Subcutaneous adipose tissue (tissue), 4 donors: ENCODE measurements around the gene LYAR. TPM values are rescaled to one million over a fixed set of nuclear protein-coding genes. Genes with fewer than 3 reads are reported as not detected.

ENCODE experiments used
- CTCF ChIP-seq: fragments of 450-650 bp; IDR thresholded peaks from one replicate; pipeline ENCODE4 v1.5.1; 2016; ENCODE audit warnings: low read depth, mild to moderate bottlenecking, control low read depth, antibody characterized with exemption, moderate library complexity
- total RNA-seq, 4 donors: library from RNA; depleted of rRNA; stranded (reverse); fragments of >200 nt; gene quantifications; one replicate each; pipeline ENCODE4 v1.1.0, GENCODE V29; 2016

Gene LYAR
- total RNA-seq, 4 donors from 2014 or later, result 10.2 to 19.1 (median 13.5) TPM

- TF ChIP-seq CTCF, result no peak
Observed at GRCh38 chr4:4248885-4249203, 41.1 kb downstream of the LYAR start.

DNA sequence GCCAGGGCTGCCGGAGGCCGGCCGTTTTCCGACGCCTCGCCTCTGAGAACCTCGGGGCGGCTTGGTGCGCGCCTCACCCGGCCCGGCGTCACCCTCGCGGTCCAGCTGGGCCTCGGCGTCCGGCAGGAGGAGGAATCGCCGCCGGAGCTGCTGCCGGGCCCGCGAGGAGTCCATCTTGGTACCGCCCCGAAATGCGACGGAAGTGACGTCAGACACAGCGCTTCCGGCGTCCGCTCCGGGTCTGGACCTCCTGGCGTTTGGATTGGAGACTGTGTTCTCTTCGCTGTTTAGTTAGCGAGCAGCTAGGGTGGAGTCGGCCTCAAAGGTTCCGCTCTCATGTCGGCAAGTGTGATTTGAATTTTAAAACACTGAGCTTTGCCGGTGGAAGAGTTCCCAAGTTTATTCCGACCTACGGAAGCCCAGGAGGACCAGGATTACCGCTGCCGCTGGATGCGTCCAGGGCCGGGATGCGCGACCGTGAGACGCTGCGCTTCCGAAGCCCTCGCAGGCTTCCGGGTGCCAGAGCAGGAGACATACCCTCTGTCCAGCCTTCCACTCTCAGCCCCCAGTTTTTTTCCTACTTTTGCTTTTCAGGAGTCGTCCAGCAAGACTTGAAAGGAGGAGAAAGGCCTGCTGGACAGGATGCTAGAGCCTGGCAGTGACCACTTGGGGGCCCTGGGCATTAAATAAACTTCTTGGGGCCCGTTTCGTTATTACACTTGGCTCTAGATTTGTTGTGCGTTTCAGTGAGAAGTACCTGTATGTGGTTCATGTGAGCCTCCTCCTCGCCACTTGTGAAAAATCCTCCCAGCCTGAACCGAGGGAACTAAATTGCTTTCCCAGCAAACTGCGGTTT, 41.7 kb downstream of the LYAR start, which contains the start of gene TMEM128:
TSS of gene TMEM128 (minus strand) at position 195 of the 856 bp plus-strand sequence. CDS start at position 174, 21 bp downstream.
- no peak for TF ChIP-seq CTCF

- TF ChIP-seq CTCF, result no peak
Observed at GRCh38 chr4:4247696-4248028, 42.3 kb downstream of the LYAR start.

GRCh38 chr4:4245172-4245571, 44.8 kb downstream of the LYAR start:
- no peak for TF ChIP-seq CTCF

GRCh38 chr4:4233610-4234009, 56.3 kb downstream of the LYAR start:
- no peak for TF ChIP-seq CTCF

DNA sequence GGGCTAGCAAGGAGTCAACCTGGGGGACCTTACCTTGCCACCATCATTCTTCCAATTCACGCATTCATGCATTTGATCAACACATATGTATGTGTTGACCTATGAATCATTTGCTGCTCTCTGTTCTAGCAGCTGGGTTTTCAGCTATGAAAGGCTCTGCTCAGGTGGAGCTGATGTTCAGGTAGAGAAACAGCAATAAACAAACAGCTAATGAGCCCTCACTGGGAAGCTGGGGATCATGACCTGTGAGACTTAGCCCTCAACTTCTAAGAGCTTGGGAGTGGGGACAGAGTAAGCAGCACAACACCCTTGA, 61.6 kb downstream of the LYAR start:
- TF ChIP-seq CTCF, result no peak

DNA sequence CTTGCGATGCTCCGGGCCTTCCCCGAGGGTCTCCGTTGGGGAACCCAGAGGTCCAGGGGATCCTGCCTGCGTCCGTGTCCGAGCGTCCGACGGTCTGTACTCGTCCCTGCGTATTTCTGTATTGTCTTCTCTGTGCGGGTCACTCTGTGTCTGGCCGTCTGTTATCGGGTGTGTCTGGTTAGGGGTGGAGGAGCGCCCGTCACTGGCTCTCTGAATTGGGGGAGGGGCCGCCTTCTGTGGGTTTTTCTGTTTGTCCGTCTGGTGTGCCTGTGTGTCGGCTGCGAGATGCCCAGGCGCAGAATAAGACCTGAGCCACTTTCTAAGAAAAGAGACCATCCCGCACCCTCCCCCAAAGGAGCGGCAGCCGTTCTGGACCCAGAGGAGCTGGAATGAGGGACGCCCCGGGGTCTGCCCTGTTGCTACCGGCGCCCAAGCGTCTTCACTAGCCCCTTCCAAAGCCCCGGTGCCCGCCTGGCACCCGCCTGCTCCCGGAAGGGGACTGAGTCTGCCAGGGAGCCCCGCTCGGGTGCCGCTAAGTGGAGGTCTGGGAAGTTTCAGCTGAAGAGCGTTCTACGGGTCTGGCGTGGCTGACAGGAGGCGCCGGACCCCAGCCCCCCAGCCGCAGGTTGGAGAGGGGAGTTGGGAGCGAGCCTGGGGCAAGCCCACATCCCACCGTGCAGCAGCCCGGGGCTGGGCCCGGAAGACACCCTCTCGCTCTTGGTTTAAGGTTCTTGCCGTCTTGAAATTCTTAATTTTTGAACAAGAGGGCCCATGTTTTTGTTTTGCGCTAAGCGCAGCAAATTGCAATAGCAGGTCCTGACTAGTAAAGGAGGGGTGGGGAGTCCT, 62.2 kb downstream of the LYAR start:
- TF ChIP-seq CTCF, result no peak
